AG10803 (cell line): ENCODE measurements around the gene NCR2.
"Not testable (repeated sequence)": the region's sequence is repeated elsewhere in the genome, so short reads cannot be mapped to it uniquely, and the experiment has no call there.

Experiments used
- DNase-seq: peaks from one replicate; pipeline ENCODE4 v3.0.0; 2010; ENCODE audit warnings: low read depth
- H3K4me3 ChIP-seq: 2 replicates; pipeline ENCODE4 v1.5.1; 2011; ENCODE audit warnings: mild to moderate bottlenecking, low read length, control low read depth
- TF ChIP-seq, protein P1 (sequence below): conservative IDR thresholded peaks from 2 replicates; pipeline ENCODE4 v1.5.1; 2011; ENCODE audit warnings: mild to moderate bottlenecking, low read length, control low read depth, inconsistent platforms

Gene NCR2

DNA sequence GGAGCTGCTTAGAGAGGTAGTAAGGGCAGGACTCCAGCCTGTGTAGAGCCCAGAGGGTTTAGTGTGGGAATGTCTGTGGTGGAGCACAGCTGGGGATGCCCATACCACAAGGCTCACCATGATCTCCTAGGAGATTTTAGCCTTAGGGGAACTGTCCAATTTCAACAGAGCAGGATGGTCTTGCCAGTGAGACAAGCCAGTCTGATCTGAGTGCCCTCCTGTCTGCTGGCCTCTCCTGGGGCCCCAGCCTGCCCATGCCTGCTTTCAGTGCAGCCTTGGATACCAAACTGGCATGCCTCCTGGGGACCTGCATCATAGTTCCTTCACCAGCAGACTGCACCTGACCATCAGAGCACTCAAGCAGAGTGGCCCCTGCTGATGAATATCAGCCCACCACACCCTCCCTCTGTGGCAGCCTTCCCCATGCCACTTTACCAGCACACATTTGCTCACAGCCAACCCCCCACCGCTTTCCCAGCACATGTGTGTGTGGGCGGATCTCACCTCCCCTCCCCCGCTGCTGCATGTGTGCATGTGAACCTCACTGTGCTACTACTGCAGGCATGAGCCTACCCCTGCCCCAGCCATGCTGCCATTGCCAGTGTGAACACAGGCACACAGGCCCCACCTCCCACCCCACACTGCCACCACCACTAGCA, 41.1 kb upstream of the NCR2 start:
- TF ChIP-seq, protein P1, sequence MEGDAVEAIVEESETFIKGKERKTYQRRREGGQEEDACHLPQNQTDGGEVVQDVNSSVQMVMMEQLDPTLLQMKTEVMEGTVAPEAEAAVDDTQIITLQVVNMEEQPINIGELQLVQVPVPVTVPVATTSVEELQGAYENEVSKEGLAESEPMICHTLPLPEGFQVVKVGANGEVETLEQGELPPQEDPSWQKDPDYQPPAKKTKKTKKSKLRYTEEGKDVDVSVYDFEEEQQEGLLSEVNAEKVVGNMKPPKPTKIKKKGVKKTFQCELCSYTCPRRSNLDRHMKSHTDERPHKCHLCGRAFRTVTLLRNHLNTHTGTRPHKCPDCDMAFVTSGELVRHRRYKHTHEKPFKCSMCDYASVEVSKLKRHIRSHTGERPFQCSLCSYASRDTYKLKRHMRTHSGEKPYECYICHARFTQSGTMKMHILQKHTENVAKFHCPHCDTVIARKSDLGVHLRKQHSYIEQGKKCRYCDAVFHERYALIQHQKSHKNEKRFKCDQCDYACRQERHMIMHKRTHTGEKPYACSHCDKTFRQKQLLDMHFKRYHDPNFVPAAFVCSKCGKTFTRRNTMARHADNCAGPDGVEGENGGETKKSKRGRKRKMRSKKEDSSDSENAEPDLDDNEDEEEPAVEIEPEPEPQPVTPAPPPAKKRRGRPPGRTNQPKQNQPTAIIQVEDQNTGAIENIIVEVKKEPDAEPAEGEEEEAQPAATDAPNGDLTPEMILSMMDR = no peak
- DNase-seq = no peak
- no peak overlapping the region for H3K4me3 ChIP-seq

DNA sequence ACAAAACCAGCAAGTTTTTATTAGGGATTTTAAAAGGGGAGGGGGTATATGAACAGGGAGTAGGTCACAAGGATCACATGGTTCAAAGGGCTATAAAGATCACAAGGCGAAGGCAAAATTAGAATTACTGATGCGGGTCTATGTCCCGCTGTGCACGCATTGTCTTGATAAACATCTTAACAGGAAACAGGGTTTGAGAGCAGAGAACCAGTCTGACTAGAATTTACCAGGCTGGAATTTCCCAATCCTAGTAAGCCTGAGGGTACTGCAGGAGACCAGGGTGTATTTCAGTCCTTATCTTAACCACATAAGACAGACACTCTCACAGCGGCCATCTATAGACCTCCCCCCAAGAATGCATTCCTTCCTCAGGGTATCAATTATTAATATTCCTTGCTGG, 38.2 kb upstream of the NCR2 start:
- not testable (repeated sequence) for DNase-seq, H3K4me3 ChIP-seq

DNA sequence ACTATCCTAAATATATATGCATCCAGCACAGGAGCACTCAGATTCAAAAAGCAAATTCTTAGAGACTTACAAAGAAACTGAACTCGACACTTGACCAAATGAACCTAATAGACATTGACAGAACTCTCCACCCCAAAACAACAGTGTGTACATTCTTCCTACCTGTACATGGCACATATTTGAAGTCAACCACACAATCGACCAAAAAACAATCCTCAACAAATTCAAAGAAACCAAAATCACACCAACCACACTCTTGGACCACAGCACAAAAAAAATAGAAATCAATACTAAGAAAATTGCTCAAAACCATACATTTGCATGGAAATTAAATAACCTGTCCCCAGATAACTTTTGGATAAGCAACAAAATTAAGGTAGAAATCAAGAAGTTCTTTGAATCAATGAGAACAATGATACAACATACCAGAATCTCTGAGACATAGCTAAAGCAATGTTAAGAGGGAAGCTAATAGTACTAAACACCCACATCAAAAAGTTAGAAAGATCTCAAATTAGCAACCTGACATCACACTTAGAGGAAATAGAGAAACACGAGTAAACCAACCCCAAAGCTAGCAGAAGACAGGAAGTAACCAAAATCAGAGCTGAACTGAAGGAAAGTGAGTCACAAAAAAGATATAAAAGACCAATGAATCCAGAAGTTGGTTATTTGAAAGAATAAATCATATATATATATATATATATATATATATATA, 36.5 kb upstream of the NCR2 start:
- TF ChIP-seq, protein P1 = no peak
- no peak for DNase-seq
- no peak overlapping the region for H3K4me3 ChIP-seq

DNA sequence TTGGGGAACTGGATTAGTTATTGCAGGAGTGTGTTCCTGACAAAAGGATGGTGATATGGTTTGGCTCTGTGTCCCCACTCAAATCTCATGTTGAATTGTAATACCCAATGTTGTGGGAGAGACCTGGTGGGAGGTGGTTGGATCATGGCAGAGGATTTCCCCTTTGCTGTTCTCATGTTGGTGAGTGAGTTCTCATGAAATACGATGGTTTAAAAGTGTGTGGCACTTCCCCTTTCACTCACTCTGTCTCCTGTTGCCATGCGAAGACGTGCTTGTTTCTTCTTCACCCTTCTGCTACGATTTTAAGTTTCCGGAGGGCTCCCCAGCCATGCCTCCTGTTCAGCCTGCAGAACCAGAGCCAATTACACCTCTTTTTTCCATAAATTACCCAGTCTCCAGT, 32.8 kb upstream of the NCR2 start:
- no peak for DNase-seq
- no peak overlapping the region for H3K4me3 ChIP-seq
- TF ChIP-seq, protein P1 = no peak

DNA sequence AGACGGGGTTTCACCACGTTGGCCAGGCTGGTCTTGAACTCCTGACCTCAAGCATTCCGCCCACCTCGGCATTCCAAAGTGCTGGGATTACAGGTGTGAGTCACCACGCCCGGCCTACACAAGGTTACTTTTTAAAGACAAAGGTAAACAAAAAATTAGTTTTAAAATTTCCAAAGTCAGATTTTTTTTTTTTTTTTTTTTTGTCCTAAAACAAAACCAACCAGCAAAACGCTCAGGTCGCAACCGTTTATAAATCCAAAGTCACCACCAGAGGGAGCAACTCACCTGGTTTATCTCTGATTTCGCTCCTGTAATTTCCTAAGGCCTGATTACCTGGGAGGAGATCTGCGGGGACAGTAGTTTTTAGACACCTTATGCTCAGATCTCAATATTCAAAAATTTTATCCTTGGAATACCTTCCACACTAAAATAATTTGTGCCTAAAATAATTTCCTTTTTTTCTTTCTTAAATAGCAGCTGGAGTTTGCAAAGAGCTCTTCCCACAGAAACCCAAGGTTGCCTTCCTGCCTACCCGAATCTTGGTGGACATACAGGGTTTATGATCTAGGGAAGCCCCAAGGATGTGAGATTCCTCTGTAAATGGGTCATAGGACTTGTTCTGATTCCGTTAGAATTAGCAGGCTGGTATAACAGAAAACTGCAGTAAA, 29.1 kb upstream of the NCR2 start:
- no peak overlapping the region for H3K4me3 ChIP-seq
- TF ChIP-seq, protein P1 = peak; percentile 68
- DNase-seq = peak; percentile 29

DNA sequence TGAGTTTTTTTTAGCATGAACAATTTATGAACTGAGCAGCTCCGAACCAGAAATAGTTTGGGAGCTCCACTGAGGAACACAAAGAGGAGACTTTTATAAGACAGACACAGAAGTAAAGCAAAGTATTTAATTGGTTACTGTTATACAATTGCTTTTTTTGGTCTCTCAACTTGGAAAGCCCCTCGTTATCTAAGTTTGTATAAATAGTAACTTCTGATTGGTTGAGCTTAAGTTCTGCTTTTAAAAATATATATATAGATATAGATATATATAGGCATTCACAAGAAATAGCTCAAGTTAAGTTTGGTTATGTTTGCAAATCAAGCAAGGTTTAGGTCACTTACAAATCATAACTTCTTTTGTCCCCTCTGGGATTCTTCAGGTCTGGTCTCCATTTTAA, 20.2 kb upstream of the NCR2 start:
- H3K4me3 ChIP-seq = no peak overlapping the region
- TF ChIP-seq, protein P1 = no peak
- no peak for DNase-seq

DNA sequence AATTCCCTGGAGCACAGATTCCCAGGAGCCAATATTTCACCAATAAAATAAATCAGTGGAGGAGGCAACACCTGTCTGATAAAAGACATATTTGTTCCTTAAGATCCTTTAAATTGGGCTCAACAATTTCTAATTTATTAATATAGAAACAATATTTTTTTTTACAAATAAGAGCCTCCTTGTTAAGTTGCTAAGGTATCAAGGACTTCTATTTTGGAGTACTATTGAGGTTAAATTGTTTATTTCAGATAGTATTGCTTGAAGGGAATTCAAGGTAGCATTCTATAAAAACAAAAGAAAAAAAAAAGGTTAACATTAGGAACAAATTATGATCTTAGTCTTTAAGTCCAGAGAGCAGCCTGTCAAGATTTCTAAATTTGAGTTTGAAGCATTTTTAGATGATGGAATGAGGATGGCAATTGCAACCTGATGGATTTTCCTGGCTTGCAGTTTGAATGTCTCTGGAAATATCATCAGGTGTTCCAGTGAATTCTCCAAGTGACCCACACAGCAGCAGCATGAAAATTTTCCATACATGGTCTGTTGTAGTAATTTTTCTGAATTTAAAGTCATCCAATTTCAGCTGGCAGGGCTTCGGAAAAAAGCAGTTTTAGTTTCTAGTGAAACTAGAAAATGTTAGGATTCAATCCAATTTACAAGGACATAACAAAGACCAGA, 19.3 kb upstream of the NCR2 start:
- no peak overlapping the region for H3K4me3 ChIP-seq
- no peak for DNase-seq
- TF ChIP-seq, protein P1 = no peak
